ENCODE results near the gene CD68.

CD68 gene, protein sequence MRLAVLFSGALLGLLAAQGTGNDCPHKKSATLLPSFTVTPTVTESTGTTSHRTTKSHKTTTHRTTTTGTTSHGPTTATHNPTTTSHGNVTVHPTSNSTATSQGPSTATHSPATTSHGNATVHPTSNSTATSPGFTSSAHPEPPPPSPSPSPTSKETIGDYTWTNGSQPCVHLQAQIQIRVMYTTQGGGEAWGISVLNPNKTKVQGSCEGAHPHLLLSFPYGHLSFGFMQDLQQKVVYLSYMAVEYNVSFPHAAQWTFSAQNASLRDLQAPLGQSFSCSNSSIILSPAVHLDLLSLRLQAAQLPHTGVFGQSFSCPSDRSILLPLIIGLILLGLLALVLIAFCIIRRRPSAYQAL

GRCh38 chr17:7579001-7579833, at the start of gene CD68:
CD68 (plus strand) TSS chr17:7579638; CDS start chr17:7579678, 40 bp downstream.
- peak; percentile 96 for DNase-seq (ENCODE audit: low read depth)

DNA sequence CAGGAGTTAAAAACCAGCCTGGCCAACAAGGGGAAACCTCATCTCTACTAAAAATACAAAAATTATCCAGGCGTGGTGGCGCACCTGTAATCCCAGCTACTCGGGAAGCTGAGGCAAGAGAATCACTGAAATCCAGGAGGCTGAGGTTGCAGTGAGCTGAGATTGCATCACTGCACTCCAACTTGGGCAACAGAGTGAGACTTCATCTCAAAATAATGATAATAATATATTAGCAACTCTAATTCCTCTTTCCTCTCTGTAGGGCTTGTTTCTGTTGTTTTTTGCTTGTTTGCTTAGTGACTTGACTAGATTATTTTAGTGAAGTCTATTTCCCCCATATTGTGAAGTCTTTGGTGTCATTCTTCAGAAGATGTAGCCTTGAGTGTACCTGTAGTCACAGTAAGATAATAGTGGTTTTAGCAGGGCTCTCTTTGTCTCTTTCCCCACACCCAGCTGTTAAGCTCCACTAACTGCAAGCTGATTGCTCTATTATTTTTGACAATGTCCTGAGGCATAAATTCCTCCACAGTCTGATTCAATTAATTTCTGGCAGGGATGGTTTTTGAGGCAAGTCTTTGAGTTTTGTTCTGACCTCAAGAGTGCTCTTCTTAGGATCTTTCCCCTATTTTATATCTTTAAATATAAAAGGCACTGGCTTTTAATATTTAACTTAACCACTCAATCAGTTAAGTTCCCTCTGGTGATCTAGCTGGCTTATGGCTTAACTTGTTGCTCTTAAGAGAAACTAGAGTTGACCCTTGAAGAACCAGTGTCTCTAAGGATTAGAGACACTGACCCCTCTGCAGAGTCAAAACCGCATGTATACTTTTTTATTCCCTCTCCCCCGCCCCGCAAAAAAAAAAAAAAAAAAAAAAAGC, 49.2 kb upstream of the CD68 start:
- peak; percentile 18 for DNase-seq (ENCODE audit: low read depth)

GRCh38 chr17:7538050-7538449, 41.4 kb upstream of the CD68 start:
- DNase-seq (ENCODE audit: low read depth): no peak

GRCh38 chr17:7538891-7539545, 40.4 kb upstream of the CD68 start:
- DNase-seq (ENCODE audit: low read depth): peak; percentile 36

GRCh38 chr17:7541074-7541621, 38.3 kb upstream of the CD68 start:
- DNase-seq (ENCODE audit: low read depth): no peak

DNA sequence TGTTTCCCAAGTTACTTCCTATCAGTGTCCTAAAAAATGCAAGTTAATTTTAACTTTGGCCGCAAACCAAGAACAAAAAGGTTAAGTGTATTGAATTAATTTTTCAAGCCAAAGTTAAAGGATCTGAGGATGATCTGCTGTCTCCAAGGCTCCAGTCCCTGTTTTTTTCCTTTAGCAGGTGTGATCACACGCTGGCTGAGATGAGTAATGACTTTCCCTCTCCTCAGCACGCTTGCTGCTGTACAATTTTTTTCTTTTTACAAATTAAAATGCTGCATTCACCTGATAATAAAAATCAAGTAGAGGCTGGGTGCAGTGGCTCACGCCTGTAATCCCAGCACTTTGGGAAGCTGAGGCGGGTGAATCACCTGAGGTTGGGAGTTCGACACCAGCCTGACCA, 34.5 kb upstream of the CD68 start:
- no peak for DNase-seq (ENCODE audit: low read depth)

DNA sequence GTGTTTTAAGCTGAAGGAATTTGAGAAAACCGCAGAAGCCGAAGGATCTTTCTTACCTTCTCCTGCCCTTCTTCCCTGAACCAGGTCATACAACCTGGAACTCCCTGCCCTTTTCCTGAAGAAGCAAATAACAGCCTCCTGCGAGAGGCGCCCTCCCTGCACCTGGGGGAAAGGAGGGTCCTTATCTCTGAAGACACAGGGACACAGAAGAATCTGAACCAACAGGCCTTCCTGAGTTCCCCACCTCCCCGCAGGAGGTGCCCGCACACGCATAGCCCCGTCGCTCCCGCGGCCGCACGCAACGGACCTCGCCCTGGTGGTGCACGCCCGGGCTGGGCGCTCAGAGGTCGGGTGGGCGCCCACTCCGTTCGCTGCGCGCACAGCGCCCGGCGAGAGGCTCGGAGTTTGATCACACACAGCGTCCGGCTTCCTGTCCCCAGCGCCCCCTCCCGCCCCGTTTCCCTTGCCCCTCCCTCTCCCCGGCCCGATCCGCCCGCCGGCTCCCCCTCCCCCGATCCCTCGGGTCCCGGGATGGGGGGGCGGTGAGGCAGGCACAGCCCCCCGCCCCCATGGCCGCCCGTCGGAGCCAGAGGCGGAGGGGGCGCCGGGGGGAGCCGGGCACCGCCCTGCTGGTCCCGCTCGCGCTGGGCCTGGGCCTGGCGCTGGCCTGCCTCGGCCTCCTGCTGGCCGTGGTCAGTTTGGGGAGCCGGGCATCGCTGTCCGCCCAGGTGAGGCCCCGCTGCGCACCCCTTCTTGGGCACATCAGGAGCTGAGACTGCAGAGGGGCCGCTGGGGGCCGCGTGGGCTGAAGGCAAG, 30.6 kb upstream of the CD68 start, which contains the start of gene TNFSF12:
TNFSF12 (plus strand) TSS at position 474 of the 816 bp plus-strand sequence; CDS start at position 570, 96 bp downstream.
- peak; percentile 62 for DNase-seq (ENCODE audit: low read depth)

- no peak for DNase-seq (ENCODE audit: low read depth)
Measured at GRCh38 chr17:7549401-7550055, 29.9 kb upstream of the CD68 start.

GRCh38 chr17:7550344-7550743, 29.1 kb upstream of the CD68 start:
- DNase-seq (ENCODE audit: low read depth): no peak

DNA sequence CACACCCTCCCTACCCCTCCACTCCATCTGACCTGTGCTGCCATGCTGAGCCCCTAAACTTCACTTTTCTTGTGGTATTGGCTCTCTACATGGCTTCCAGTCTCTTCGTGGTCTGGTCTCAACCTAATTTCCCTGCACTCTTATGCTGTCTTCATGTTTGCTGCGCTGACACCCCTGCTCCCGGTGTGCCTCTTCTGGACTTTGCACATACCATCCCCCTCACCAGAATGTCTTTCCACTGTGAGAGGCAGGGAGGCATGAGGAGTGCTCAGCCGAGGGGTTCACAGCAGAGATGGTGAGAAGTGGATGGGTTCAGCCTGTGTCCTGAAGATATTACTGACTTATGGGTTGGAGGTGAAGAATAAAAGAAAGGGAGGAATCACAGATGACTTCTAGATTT, 28.0 kb upstream of the CD68 start:
- DNase-seq (ENCODE audit: low read depth): no peak

GRCh38 chr17:7552621-7553051, 26.8 kb upstream of the CD68 start:
- no peak for DNase-seq (ENCODE audit: low read depth)

GRCh38 chr17:7553356-7553755, 26.1 kb upstream of the CD68 start:
- no peak for DNase-seq (ENCODE audit: low read depth)

- no peak for DNase-seq (ENCODE audit: low read depth)
Measured at GRCh38 chr17:7555320-7555948, 24.0 kb upstream of the CD68 start.

DNA sequence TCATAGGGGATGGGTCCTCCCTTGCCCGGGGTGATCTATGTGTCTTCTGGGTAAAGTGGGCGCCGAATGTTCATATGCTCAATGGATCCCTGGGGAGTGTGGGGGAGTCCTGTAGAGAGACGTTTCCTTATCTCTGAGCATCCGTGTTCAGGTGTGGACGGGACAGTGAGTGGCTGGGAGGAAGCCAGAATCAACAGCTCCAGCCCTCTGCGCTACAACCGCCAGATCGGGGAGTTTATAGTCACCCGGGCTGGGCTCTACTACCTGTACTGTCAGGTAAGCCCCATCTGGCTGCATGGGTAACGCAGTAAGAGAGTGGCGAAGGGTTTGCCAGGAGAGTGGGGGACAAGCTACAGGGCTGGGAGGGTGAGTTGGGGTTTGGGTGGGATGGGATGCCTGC, 22.8 kb upstream of the CD68 start:
- DNase-seq (ENCODE audit: low read depth): no peak

DNA sequence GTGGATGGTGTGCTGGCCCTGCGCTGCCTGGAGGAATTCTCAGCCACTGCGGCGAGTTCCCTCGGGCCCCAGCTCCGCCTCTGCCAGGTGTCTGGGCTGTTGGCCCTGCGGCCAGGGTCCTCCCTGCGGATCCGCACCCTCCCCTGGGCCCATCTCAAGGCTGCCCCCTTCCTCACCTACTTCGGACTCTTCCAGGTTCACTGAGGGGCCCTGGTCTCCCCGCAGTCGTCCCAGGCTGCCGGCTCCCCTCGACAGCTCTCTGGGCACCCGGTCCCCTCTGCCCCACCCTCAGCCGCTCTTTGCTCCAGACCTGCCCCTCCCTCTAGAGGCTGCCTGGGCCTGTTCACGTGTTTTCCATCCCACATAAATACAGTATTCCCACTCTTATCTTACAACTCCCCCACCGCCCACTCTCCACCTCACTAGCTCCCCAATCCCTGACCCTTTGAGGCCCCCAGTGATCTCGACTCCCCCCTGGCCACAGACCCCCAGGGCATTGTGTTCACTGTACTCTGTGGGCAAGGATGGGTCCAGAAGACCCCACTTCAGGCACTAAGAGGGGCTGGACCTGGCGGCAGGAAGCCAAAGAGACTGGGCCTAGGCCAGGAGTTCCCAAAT, 22.2 kb upstream of the CD68 start:
- no peak for DNase-seq (ENCODE audit: low read depth)

DNA sequence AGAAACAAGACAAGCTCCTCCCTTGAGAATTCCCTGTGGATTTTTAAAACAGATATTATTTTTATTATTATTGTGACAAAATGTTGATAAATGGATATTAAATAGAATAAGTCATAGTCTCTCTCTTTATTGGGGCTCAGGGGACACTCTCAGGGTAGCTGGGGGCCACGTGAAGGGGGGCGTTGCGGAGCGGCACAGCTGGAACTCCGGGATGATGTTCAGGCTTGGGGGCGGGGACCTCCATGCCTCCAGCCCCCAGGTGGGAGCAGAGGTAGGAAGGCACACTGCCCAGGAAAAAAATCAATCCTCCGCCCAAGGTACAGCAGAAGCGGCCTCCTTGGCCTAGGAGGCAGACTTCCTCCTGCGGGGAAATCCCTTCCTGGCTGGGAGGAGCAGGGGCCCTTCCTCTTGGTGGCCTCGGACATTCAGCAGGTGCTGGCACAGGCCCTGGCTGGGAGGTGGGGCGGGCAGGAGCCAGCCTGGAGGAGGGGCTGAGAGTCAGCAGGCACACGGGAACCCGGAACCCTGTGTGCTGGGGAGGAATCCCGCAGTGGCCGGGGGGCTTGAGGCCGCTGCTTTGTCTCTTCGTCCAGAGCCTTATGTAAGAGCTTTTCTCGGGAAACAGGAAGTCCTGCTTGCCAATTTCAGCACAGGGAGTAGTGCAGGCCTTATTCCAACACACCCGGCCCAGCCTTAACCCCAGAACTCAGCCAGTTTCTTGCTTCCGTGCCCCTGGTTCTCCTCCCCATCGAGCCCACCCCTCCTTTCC, 21.5 kb upstream of the CD68 start:
- peak; percentile 52 for DNase-seq (ENCODE audit: low read depth)

DNA sequence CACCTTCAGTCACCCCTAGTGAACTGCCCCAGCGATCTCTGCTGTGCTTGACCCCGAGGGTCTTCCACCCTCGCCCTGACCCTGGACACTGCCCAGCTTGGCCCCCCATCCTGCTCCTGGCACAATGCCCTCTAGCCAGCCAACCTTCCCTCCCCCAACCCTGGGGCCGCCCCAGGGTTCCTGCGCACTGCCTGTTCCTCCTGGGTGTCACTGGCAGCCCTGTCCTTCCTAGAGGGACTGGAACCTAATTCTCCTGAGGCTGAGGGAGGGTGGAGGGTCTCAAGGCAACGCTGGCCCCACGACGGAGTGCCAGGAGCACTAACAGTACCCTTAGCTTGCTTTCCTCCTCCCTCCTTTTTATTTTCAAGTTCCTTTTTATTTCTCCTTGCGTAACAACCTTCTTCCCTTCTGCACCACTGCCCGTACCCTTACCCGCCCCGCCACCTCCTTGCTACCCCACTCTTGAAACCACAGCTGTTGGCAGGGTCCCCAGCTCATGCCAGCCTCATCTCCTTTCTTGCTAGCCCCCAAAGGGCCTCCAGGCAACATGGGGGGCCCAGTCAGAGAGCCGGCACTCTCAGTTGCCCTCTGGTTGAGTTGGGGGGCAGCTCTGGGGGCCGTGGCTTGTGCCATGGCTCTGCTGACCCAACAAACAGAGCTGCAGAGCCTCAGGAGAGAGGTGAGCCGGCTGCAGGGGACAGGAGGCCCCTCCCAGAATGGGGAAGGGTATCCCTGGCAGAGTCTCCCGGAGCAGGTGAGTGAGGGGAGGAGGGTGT, 20.7 kb upstream of the CD68 start, which contains the start of gene TNFSF13:
TNFSF13 (plus strand) TSS at position 207 of the 776 bp plus-strand sequence; CDS start at position 497, 290 bp downstream.
- no peak for DNase-seq (ENCODE audit: low read depth)

Measured in EH (cell line).